GM18868 (cell line): Measurements from ENCODE around the gene SPSB1.
A peak's percentile ranks its signal among the peaks of the same experiment; 100 is the strongest.

Source experiments
- ATAC-seq: cut with Tn5 transposase; IDR thresholded peaks from one replicate; pipeline ENCODE4 v1.9.1; 2021; ENCODE audit warnings: mild to moderate bottlenecking, moderate library complexity; ENCODE audit not compliant: unreplicated experiment

Gene SPSB1

GRCh38 chr1:9292361-9293240 lies at the start of gene SPSB1:
Gene SPSB1 (plus strand): TSS chr1:9292894. CDS start chr1:9355892, 62,998 bp downstream.
- peak; percentile 42 for ATAC-seq

GRCh38 chr1:9243066-9243739 lies 49.5 kb upstream of the SPSB1 start:
- no peak for ATAC-seq

- ATAC-seq: no peak
These were observed 48.0 kb upstream of the SPSB1 start for GRCh38 chr1:9244501-9245229.

GRCh38 chr1:9245230-9245619 lies 47.5 kb upstream of the SPSB1 start:
- ATAC-seq: no peak

- ATAC-seq: no peak
These were observed 47.0 kb upstream of the SPSB1 start for GRCh38 chr1:9245661-9246060.

- ATAC-seq: no peak
These were observed 46.5 kb upstream of the SPSB1 start for GRCh38 chr1:9246215-9246614.

- no peak for ATAC-seq
These were observed 45.6 kb upstream of the SPSB1 start for GRCh38 chr1:9246841-9247785.

GRCh38 chr1:9247894-9248293 lies 44.8 kb upstream of the SPSB1 start:
- ATAC-seq: no peak

GRCh38 chr1:9248341-9249262 lies 44.1 kb upstream of the SPSB1 start:
- no peak for ATAC-seq

- ATAC-seq: no peak
These were observed 43.5 kb upstream of the SPSB1 start for GRCh38 chr1:9249263-9249533.

- ATAC-seq: no peak
These were observed 42.9 kb upstream of the SPSB1 start for GRCh38 chr1:9249534-9250410.

GRCh38 chr1:9250411-9251381 lies 42.0 kb upstream of the SPSB1 start:
- no peak for ATAC-seq

GRCh38 chr1:9251501-9251900 lies 41.2 kb upstream of the SPSB1 start:
- ATAC-seq: no peak

GRCh38 chr1:9253004-9253403 lies 39.7 kb upstream of the SPSB1 start:
- no peak for ATAC-seq

GRCh38 chr1:9253453-9254105 lies 39.1 kb upstream of the SPSB1 start:
- ATAC-seq: no peak

- no peak for ATAC-seq
These were observed 36.4 kb upstream of the SPSB1 start for GRCh38 chr1:9256332-9256731.

GRCh38 chr1:9257851-9258250 lies 34.8 kb upstream of the SPSB1 start:
- no peak for ATAC-seq
